NOMO-1 (cell line): ENCODE results near the gene KRT34.
"Not testable (repeated sequence)": the region's sequence is repeated elsewhere in the genome, so short reads cannot be mapped to it uniquely, and the experiment has no call there.

Source experiments
- DNase-seq, 2 experiments: peaks; one replicate each; lab custom pipeline; 2025; ENCODE audit not compliant: unreplicated experiment in 2 of 2; lab: John Stamatoyannopoulos, UW

The KRT34 gene

DNA sequence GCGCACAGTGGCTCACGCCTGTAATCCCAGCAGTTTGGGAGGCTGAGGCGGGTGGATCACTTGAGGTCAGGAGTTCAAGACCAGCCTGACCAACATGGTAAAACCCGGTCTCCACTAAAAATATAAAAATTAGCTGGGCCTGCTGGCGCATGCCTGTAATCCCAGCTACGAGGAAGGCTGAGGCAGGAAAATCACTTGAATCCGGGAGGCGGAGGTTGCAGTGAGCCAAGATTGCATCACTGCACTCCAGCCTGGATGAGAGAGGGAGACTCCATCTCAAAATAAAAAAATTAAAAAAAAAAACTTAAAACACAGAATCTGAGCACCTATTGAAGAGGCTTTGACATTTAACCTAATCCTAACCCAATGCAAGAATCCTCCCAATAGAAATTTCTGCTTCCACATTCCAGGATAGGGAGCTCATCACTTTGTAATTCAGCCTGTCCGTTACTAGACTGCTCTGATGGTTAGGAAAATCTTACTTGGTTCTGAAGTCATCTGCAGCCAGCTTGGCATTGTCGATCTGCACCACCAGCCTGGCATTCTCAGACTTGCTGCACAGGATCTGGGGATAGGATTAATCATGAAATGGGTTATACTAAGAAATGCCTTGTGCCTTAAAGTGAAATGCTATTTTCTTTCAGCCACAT is 14.6 kb downstream of the KRT34 start:
- DNase-seq: no peak

DNA sequence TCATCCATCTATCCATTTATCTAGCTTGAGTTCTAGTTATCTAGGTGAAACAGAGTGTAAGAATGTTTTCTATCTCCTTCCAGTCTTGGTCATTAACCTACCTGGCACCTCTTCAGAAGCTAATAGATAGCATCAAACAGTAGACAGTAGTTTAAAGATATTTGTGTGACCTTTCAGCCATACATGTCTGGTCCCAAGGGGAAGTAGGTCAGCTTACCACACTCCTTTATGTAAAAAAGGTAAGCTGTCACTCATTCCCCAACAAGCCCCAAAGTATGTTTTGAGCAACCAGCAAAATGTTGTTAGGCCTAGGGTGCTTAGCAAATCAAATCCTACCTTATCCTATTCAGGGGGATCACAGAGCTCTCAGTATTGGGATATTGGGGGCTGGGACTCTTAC is 16.0 kb downstream of the KRT34 start:
- no peak for DNase-seq

DNA sequence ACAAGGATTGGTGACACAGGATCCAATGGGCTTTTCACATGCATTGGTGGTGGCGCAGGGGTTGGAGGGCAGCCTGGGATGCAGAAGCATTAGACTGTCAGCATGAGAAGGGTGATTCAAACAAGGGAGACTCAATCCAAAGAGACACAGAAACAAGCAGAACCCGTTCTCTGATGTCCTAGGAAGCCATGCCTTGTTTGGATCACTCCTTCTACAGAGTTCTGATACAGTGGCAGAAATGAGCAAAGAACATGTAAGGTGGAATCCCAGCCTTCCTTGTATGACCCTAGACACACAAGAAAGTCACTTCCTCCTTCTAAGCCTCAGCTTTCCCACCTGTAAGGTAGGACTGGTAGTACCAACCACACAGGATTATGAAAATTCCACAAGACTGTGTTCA is 18.2 kb downstream of the KRT34 start:
- no peak for DNase-seq

DNA sequence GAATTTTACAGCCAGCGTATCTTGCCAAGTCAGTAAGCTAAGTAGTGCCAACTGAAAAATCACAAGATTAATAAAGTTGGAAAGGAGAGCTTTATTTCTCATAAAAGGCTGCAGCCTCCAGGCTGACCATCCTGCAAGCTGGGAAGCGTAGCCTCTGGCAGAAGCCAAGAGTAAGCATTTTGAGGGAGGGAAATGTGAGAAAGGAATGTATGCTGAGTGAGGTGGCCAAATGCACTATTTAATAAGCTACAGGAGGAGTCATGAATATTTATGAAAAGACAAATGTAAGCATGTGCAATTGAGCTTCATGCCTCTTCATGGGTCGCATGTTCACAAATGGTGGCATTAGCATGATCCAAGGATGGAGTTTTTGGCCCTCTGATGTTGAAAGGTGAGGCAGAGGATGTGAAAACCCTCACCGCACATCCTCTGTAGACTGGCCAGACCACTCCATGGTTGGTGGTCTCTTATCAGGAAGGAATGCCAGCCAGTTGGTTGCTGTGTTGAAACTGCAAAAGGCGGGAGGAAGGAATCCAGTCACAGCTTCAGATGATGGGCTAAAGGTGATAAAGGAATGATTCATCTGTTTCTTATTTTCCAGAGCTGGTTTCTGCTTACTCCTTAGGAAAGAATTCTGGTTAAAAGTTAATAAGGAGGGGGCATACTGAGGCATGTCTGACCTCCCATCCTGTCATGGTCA is 21.7 kb downstream of the KRT34 start:
- no peak for DNase-seq

DNA sequence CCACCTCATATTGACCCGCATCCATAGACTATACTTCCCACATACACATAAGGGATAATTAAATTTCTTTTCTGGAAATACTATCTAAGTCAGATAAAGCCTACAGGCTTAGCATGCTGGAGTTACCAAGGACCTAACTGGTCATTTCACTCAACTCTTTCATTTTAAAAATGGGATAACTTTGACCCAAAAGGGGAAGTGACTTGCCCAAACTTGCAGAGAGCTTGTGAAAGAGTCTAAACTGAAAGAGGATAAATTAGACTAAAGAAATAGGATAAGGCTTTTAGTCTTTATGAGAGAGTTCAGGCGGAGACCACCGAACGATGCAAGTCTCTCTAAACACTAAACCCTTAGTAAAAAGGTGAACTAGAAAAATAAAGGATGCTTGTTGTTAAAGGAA is 27.6 kb downstream of the KRT34 start:
- DNase-seq: peak; percentile 68 to 96

DNA sequence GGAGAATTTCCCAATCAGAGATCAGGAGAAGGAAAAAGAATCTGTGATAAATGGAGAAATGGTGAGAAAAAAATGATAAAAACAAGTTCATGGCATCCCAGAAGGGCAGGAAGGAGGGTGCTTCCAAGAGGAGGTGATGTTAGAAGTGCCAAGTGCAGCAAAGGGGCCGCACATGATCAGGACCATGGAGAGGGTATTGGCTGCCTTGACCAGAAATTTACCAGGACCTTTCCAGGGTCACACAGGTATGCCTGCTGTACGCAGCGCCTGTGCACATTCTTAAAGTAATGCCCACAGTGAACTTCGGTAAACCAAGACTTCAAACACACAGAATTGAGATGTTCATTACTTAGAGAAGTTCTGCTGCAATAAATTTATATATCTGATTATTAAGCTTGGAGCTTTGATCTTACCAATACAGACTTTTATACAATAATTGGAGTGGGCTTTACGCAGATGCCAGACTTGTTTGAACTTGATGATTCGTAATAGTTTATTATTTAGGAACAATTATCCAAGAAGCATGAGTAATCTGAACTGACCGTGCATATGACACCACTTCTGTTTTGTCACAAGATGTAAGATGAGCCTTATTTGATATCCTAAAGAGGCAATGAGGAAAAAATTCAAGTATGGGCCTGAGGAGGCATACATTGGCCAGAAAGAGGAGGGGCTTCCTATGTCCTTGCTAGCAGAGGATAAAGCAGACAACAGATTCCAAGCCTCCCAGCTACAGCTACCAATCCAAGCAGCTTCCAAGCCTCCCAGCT is 29.3 kb downstream of the KRT34 start:
- DNase-seq: no peak

DNA sequence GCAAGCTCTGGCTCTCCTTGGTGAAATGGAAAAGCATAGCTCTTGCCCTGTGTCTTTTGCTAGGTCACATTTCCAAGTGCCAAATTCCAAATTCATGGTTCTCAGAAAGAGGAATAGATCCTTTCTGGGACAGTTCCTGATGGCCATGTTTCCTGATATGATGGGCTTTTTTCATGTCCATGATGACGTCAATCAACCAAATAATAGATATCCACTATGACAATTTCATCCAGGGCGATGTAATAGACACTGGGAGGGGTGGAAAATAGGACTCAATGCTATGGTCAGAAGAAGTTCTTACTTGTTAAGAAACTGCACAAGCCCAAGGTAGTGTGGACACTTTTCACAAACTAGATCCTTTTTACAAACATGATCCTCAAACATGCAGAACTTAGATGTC is 30.9 kb downstream of the KRT34 start:
- no peak for DNase-seq

DNA sequence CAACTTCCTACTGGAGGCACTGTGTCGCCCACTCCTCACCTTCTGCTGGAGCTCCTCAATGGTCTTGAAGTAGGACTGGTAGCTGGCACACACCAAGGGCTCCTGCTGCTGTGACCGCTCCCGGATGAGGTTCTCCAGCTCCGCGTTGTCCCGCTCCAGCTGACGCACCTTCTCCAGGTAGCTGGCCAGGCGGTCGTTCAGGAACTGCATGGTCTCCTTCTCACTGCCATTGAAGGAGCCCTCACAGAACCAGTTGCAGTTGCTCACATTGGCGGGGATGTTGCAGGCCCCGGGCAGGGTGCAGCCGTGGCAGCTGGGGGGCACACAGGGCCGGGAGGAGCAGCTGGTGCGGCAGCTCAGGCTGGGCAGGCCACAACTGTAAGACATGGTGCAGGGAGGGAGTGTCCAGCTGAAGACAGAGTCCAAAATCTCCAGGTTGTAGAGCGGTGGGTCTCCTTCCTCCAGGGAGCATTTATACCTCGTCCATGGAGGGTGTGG is 31.7 kb downstream of the KRT34 start, which contains the start of gene KRT33A:
Gene KRT33A, minus strand, starts transcription at position 448 of the 498 bp plus-strand sequence. Its CDS starts 61 bp downstream, at position 387.
- DNase-seq: not testable (repeated sequence)

DNA sequence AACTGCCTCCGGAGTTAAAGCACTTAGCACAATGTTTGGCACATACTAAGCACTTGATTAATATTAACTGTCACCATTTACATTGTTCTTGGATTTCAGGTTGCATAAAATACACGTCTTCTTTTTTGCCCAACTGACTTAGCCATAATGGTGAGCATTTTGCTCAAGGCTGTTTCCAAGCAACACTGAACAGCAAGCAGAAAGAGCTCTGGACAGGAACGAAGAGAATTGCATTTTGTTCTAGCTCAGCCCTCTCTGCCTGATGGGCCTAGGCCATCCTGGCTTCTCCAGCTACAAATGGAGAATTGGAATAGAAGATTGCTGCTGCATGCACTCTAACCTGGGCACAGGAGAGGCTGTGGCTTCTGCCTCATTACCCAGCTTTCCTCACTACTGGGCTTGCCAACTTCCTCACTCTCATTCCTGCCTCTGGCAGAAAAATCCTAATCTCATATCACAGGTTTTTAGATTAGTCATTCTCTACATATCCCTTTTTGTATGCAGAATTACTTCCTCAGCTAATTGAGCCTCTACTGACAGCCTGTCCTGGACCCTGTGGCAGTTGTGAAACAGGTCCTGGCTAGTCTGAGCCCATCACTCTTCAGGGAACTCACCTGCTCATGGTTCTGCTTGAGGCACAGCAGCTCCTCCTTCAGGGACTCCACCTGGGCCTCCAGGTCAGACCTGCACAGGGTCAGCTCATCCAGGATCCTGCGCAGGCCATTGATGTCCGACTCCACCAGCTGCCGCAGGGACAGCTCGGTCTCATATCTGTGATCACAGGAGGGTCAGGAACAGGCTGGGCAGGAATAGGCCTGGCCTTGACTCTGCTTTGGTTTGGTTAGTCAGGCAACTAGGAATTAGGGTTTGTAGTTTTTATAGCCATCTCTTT is 34.0 kb downstream of the KRT34 start:
- DNase-seq: peak; percentile 34 to 52

DNA sequence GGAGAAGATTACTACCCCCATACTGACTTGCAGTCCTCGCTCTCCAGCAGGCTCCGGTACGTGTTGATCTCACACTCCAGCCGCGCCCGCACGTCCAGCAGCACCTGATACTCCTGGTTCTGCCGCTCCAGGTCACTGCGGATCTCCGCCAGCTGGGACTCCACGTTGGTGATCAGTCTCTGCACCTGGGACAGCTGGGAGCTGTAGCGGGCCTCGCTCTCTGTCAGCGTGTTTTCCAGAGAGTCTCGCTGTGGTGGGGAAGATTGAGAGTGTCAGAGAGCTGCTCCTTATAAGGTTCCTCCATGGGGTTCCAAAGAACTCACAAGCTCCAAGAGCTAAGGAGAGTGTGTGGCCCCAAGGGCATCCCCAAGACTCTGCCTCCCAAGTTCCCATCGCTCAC is 35.7 kb downstream of the KRT34 start:
- DNase-seq: not testable (repeated sequence)

DNA sequence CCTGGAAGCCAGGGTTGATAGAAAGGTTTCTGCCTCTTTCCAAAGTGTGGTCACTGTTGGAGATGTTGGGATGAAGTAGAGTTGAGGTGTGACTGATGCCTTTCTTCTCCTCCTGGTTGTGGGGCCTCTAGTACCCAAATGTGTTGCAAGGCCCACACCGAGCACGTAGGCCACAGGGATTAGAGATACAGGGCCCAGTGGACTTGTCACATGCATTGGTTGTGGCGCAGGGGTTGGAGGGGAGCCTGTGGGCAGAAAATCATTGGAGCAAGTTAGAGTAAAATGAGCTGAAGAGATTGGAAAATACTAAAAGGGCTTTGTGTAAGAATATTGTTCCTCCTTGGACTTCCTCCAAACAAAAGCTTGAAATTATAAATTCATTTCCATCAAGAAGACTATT is 36.1 kb downstream of the KRT34 start:
- no peak for DNase-seq

DNA sequence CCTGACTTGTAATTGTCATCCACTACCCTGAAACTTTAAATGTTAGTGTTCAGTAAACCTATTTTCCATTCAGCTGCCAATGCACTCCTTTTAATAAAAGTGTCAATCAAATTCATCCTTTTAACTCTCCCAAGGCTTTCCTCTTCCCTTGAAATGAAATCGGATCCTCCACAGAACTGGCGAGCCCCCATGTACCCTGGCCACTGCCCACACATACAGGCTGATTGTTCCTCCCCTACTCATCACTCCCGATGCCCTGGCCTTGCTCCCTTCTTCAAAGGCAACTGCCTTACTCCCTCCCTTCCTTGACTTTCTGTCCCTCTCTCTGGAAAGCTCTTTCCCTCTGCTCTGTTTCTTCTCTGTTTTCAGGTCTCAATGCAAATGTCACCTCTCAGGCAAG is 39.1 kb downstream of the KRT34 start:
- no peak for DNase-seq

DNA sequence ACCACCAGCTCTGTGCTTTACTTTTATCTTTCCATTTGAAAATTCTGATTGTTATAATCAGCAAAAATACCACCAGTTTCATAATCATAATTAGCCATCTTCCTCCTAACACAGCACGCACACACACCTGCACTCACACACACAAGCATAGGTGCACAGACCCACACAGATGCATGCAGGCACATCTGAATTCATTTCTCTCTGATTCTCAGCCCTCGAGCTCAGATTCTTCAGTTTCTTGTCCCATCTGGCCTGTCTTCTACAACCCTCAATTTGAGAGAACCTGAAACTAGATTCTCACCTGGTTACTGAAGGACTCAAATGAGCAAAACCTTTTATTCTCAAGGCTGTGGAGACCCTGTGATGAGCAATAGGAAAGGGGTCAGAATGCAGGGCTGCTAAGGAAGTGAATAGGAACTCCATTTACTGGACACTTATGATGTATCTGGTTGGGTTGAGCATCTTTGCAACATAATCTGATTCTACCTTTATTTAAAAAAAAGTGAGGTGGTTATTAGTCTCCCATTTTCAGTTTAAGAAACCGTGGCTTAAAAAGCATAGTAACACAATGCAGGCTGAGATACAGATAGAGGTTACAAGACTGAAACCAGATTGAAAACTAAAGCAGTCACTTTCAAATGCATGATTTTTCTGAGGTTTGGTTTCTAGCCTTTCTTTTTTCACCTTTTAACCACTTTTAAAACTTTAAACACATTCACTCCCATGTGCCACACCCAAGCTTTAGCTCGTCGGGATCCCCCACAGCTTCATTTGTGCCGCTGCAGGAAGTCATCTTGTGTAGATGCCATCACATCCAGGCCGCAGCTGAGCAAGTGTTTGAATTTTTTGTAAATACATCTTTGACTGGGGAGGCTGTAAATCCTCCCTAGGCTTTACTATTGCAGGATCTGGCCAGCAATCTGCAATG is 40.9 kb downstream of the KRT34 start:
- DNase-seq: no peak

DNA sequence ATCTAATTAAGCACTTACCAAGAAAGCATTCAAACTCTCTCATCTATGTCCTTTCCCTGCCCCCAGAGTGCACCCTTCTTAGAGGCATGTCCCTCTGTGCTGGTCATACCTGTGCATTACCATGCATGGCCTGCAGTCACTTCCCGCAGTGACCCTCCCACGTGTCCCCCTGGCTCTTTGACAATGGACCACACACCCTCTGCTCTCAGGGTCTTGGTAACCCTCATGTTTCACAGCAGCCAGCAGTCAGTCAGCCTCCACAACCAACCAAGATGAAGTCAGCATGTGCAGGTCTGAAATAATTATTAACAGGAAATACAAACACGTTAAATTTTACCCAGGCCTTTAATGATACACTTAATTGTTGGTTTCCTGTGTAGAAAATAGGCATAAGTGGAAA is 41.6 kb downstream of the KRT34 start:
- DNase-seq: no peak

DNA sequence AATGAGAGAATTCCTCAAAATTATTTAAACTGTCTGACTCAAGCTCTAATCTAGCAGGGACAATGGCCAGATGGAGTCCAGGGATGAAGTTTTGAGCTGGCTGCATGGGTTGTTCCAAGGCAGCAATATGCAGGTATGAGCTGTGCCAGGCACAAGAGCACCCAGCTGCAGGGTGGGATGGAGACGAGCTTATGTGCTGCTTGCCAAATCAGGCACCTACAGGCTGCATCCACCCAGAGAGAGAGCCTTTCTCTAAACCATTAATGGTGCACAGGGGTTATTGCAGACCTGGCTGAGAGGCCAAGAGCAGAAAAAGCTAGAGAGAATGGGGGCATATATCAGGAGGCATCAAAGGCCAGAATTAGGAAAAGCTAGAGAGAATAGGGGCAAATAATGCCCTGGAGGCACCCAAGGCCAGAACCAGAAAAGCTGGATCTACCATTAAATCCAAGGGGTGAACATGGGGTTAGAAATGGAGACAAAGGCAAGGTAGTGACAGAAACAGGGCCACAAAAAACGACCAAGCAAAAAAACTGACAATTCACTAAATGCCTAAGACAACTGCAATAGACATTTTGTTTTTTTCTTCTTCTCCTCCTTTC is 42.4 kb downstream of the KRT34 start:
- no peak for DNase-seq

DNA sequence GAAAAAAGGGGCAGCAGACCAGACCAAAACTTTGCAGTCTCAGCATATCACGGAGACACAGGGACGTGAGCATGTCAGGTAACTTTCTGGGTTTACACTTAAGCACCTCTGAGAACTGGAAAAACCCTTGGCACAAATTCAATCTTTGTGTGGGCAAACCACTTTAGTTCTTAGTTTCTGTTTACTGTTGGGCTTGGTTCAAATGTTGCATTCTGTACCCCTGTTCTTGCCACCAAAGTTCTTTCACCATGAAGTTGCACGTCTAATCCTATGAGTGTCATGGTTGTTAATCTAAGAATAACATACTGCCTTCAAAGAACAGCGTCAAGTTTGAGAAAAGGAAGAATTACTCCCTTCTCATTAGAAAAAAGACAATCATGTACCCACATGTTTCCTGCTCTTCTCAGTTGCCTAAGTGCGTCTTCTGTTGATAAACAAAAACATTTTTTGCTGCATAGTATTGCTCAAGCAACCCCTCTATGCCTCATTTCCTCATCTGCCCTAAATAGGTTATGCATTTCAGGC is 43.1 kb downstream of the KRT34 start:
- DNase-seq: peak; percentile 51 to 81

DNA sequence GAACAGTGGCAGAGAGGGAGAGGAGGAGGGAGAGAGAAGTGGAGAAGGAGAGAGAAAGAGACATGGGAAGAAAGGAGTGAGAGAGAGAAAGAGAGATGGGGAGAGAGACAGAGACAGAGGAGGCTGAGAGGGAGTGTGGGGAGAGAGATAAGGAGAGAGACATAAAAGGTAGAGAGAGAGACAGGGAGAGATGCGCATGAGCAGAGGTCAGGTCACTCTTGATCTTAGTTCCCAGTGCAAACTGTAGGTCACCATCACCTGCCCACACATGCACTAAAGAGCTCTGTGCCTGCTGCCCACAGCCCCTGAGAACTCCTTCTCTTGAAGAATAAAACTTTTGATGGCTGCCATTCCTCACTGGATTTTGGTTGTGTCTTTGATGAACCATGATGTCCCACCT is 46.4 kb downstream of the KRT34 start:
- DNase-seq: no peak

DNA sequence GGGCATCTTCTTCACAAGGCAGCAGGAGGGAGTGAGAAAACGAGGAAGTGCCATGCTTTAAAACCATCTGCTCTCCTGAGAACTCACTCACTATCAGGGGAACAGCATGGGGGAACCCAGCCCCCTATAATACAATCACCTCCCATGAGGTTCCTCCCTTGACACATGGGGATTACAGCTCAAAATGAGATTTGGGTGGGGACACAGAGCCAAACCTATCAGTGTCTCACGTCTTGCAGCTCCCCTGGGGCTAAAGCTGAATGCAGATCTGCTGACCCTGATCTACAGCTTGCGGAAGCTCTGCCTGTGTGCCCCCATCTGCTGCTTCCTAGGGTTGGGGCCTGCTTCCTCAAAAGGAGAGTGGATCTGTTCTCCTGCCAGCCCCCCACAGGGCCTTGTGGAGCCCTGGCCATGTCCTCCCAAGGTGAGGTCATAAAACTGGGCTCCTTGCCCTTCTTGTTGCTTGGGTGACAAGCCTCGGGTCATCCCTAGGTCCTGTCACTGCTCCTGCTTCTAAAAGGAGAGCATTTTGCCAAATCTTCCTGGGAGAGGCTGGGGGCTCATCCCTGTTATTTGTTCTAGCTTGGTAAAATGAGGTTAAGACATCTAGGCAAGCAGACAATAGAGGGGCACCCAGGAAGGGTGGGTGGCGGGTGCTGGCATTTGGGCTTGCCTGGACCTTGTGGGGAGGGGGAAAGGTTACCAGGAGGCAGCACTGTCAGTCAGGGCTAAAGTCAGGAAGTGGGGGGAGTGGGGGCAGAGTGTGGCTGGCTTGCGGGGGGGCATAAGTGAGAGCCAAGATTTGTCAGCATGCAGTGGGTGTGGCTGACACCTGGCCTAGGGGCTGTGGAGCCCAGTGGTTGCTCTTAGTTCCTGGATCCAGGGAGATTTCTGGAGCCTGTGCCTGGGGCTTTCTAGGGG is 47.5 kb downstream of the KRT34 start:
- DNase-seq: no peak
